Measurements from ENCODE around the gene LSAMP. TPM values are rescaled to one million over a fixed set of nuclear protein-coding genes. Genes with fewer than 3 reads are reported as not detected.

Gene LSAMP
- total RNA-seq, 1 donor from 2014 or later, result 18.0 TPM

GRCh38 chr3:116052602-116053001 is 392.7 kb downstream of the LSAMP start:
- H3K36me3 ChIP-seq, result no peaks in the 10 kb centered on the region
- Mint-ChIP-seq H3K4me1 (peaks cover 13% of the 10 kb centered on the region), H3K9me3 (no peaks in the 10 kb centered on the region), H3K27ac (no peak overlapping the region), H3K4me3 (no peak overlapping the region), H3K27me3 (ENCODE audit: insufficient read depth, low read depth) (no peaks in the 10 kb centered on the region), H3K36me3 (peaks cover 9% of the 10 kb centered on the region)
- peaks cover 11% of the 10 kb centered on the region for H3K4me1 ChIP-seq
- TF ChIP-seq, protein P1, sequence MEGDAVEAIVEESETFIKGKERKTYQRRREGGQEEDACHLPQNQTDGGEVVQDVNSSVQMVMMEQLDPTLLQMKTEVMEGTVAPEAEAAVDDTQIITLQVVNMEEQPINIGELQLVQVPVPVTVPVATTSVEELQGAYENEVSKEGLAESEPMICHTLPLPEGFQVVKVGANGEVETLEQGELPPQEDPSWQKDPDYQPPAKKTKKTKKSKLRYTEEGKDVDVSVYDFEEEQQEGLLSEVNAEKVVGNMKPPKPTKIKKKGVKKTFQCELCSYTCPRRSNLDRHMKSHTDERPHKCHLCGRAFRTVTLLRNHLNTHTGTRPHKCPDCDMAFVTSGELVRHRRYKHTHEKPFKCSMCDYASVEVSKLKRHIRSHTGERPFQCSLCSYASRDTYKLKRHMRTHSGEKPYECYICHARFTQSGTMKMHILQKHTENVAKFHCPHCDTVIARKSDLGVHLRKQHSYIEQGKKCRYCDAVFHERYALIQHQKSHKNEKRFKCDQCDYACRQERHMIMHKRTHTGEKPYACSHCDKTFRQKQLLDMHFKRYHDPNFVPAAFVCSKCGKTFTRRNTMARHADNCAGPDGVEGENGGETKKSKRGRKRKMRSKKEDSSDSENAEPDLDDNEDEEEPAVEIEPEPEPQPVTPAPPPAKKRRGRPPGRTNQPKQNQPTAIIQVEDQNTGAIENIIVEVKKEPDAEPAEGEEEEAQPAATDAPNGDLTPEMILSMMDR (IDR thresholded peaks at IDR 0.05), result no peak
- TF ChIP-seq EZH2 (IDR thresholded peaks at IDR 0.05) (no peak), EZH2phosphoT487 (IDR thresholded peaks at IDR 0.05) (no peak)
- H3F3A ChIP-seq (ENCODE audit: low read depth), result no peaks in the 10 kb centered on the region
- no peaks in the 10 kb centered on the region for H3K79me2 ChIP-seq (ENCODE audit: low read depth)
- no peak overlapping the region for H3K9ac ChIP-seq
- H4K20me1 ChIP-seq (ENCODE audit: low read depth), result no peaks in the 10 kb centered on the region
- H3K27me3 ChIP-seq, result no peaks in the 10 kb centered on the region
- H2AFZ ChIP-seq (replicated peaks), result no peak overlapping the region
- DNase-seq (ENCODE audit: low spot score), result no peak
- H3K27ac ChIP-seq, result no peak overlapping the region
- H3K9me3 ChIP-seq (ENCODE audit: low read depth), result no peaks in the 10 kb centered on the region
- no peak overlapping the region for H3K4me2 ChIP-seq
- H3K4me3 ChIP-seq, result no peak overlapping the region

- peaks cover 12% of the 10 kb centered on the region for H3K4me1 ChIP-seq
- Mint-ChIP-seq H3K36me3 (peaks cover 8% of the 10 kb centered on the region), H3K4me3 (no peak overlapping the region), H3K4me1 (peaks cover 15% of the 10 kb centered on the region), H3K9me3 (no peaks in the 10 kb centered on the region), H3K27ac (no peak overlapping the region), H3K27me3 (ENCODE audit: insufficient read depth, low read depth) (no peaks in the 10 kb centered on the region)
- no peak for TF ChIP-seq EZH2phosphoT487 (IDR thresholded peaks at IDR 0.05)
- no peak for TF ChIP-seq EZH2 (IDR thresholded peaks at IDR 0.05)
- TF ChIP-seq, protein P1 (IDR thresholded peaks at IDR 0.05), result no peak
- no peak overlapping the region for H3K4me2 ChIP-seq
- H3K4me3 ChIP-seq, result no peak overlapping the region
- no peaks in the 10 kb centered on the region for H3K27me3 ChIP-seq
- no peak for DNase-seq (ENCODE audit: low spot score)
- no peaks in the 10 kb centered on the region for H4K20me1 ChIP-seq (ENCODE audit: low read depth)
- H2AFZ ChIP-seq (replicated peaks), result no peak overlapping the region
- no peaks in the 10 kb centered on the region for H3F3A ChIP-seq (ENCODE audit: low read depth)
- no peaks in the 10 kb centered on the region for H3K36me3 ChIP-seq
- H3K79me2 ChIP-seq (ENCODE audit: low read depth), result no peaks in the 10 kb centered on the region
- H3K9ac ChIP-seq, result no peak overlapping the region
- H3K27ac ChIP-seq, result no peak overlapping the region
- H3K9me3 ChIP-seq (ENCODE audit: low read depth), result no peaks in the 10 kb centered on the region
These were observed 393.7 kb downstream of the LSAMP start for GRCh38 chr3:116051586-116051985.

- Mint-ChIP-seq H3K27ac (no peak overlapping the region), H3K36me3 (peaks cover 7% of the 10 kb centered on the region), H3K4me1 (peaks cover 20% of the 10 kb centered on the region), H3K27me3 (ENCODE audit: insufficient read depth, low read depth) (no peaks in the 10 kb centered on the region), H3K9me3 (no peaks in the 10 kb centered on the region), H3K4me3 (no peak overlapping the region)
- H2AFZ ChIP-seq (replicated peaks), result no peak overlapping the region
- H3K4me2 ChIP-seq, result no peak overlapping the region
- DNase-seq (ENCODE audit: low spot score), result no peak
- H3K27ac ChIP-seq, result no peak overlapping the region
- H4K20me1 ChIP-seq (ENCODE audit: low read depth), result no peaks in the 10 kb centered on the region
- H3K27me3 ChIP-seq, result no peaks in the 10 kb centered on the region
- peaks cover 17% of the 10 kb centered on the region for H3K4me1 ChIP-seq
- TF ChIP-seq EZH2phosphoT487 (IDR thresholded peaks at IDR 0.05), result no peak
- TF ChIP-seq, protein P1 (IDR thresholded peaks at IDR 0.05), result no peak
- no peak for TF ChIP-seq EZH2 (IDR thresholded peaks at IDR 0.05)
- H3K4me3 ChIP-seq, result no peak overlapping the region
- no peaks in the 10 kb centered on the region for H3K9me3 ChIP-seq (ENCODE audit: low read depth)
- H3K36me3 ChIP-seq, result no peaks in the 10 kb centered on the region
- no peaks in the 10 kb centered on the region for H3F3A ChIP-seq (ENCODE audit: low read depth)
- H3K79me2 ChIP-seq (ENCODE audit: low read depth), result no peaks in the 10 kb centered on the region
- no peak overlapping the region for H3K9ac ChIP-seq
These were observed 394.2 kb downstream of the LSAMP start for GRCh38 chr3:116051040-116051439.

Data from neural progenitor cell (in vitro differentiated cells).